ENCODE measurements around the gene DHRS2. TPM values are rescaled to one million over a fixed set of nuclear protein-coding genes. Genes with fewer than 3 reads are reported as not detected.

DHRS2 gene
- total and polyA plus RNA-seq, 2 of the 13 experiments (the other 11 are each of a cell fraction or from before 2014, with no cell fraction given), result 1,621 to 3,021 TPM

DNA sequence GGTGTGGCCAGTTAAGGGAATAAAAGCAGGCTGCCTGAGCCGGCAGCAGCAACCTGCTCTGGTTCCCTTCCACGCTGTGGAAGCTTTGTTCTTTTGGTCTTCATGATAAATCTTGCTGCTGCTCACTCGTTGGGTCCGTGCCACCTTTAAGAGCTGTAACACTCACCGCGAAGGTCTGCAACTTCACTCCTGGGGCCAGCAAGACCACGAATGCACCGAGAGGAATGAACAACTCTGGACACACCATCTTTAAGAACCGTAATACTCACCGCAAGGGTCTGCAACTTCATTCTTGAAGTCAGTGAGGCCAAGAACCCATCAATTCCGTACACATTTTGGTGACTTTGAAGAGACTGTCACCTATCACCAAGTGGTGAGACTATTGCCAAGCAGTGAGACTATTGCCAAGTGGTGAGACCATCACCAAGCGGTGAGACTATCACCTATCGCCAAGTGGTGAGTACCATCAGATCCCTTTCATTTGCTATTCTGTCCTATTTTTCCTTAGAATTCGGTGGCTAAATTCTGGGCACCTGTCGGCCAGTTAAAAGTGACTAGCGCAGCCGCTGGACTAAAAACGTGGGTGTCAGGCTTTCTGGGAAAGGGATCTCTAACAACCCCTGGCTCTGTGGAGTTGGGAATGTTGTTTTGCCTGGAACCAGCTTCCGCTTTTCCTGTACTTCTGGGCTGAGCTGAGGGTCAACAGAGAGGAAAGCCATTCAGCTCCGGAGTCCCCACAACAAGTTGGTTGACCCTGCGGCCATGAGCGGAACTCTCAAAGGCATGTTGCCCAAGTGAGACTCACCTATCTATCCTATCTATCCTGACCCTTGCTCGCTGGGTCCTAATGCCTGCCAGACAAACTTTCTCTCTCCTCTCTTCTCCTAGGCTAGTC lies at the start of gene DHRS2 (continued):
- TF ChIP-seq, protein P1, sequence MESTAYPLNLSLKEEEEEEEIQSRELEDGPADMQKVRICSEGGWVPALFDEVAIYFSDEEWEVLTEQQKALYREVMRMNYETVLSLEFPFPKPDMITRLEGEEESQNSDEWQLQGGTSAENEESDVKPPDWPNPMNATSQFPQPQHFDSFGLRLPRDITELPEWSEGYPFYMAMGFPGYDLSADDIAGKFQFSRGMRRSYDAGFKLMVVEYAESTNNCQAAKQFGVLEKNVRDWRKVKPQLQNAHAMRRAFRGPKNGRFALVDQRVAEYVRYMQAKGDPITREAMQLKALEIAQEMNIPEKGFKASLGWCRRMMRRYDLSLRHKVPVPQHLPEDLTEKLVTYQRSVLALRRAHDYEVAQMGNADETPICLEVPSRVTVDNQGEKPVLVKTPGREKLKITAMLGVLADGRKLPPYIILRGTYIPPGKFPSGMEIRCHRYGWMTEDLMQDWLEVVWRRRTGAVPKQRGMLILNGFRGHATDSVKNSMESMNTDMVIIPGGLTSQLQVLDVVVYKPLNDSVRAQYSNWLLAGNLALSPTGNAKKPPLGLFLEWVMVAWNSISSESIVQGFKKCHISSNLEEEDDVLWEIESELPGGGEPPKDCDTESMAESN (CRISPR knock-in tag; conservative IDR thresholded peaks at IDR 0.05), result peak; percentile 98
- peak; percentile 78; the same call in 1 of the 2 replicates for TF ChIP-seq SIX1 (CRISPR knock-in tag; IDR thresholded peaks at IDR 0.05; ENCODE audit: borderline replicate concordance)
- TF ChIP-seq NFKBIZ (CRISPR knock-in tag; IDR thresholded peaks at IDR 0.05), result peak; percentile 97
- TF ChIP-seq KDM3A (CRISPR knock-in tag; IDR thresholded peaks at IDR 0.05; ENCODE audit: low read depth), result peak; percentile 96
- TF ChIP-seq, protein P2, sequence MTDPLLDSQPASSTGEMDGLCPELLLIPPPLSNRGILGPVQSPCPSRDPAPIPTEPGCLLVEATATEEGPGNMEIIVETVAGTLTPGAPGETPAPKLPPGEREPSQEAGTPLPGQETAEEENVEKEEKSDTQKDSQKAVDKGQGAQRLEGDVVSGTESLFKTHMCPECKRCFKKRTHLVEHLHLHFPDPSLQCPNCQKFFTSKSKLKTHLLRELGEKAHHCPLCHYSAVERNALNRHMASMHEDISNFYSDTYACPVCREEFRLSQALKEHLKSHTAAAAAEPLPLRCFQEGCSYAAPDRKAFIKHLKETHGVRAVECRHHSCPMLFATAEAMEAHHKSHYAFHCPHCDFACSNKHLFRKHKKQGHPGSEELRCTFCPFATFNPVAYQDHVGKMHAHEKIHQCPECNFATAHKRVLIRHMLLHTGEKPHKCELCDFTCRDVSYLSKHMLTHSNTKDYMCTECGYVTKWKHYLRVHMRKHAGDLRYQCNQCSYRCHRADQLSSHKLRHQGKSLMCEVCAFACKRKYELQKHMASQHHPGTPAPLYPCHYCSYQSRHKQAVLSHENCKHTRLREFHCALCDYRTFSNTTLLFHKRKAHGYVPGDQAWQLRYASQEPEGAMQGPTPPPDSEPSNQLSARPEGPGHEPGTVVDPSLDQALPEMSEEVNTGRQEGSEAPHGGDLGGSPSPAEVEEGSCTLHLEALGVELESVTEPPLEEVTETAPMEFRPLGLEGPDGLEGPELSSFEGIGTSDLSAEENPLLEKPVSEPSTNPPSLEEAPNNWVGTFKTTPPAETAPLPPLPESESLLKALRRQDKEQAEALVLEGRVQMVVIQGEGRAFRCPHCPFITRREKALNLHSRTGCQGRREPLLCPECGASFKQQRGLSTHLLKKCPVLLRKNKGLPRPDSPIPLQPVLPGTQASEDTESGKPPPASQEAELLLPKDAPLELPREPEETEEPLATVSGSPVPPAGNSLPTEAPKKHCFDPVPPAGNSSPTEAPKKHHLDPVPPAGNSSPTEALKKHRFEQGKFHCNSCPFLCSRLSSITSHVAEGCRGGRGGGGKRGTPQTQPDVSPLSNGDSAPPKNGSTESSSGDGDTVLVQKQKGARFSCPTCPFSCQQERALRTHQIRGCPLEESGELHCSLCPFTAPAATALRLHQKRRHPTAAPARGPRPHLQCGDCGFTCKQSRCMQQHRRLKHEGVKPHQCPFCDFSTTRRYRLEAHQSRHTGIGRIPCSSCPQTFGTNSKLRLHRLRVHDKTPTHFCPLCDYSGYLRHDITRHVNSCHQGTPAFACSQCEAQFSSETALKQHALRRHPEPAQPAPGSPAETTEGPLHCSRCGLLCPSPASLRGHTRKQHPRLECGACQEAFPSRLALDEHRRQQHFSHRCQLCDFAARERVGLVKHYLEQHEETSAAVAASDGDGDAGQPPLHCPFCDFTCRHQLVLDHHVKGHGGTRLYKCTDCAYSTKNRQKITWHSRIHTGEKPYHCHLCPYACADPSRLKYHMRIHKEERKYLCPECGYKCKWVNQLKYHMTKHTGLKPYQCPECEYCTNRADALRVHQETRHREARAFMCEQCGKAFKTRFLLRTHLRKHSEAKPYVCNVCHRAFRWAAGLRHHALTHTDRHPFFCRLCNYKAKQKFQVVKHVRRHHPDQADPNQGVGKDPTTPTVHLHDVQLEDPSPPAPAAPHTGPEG (CRISPR knock-in tag; IDR thresholded peaks at IDR 0.05), result no peak
- peak; percentile 92 for TF ChIP-seq GZF1 (CRISPR knock-in tag; IDR thresholded peaks at IDR 0.05)
- TF ChIP-seq, protein P3, sequence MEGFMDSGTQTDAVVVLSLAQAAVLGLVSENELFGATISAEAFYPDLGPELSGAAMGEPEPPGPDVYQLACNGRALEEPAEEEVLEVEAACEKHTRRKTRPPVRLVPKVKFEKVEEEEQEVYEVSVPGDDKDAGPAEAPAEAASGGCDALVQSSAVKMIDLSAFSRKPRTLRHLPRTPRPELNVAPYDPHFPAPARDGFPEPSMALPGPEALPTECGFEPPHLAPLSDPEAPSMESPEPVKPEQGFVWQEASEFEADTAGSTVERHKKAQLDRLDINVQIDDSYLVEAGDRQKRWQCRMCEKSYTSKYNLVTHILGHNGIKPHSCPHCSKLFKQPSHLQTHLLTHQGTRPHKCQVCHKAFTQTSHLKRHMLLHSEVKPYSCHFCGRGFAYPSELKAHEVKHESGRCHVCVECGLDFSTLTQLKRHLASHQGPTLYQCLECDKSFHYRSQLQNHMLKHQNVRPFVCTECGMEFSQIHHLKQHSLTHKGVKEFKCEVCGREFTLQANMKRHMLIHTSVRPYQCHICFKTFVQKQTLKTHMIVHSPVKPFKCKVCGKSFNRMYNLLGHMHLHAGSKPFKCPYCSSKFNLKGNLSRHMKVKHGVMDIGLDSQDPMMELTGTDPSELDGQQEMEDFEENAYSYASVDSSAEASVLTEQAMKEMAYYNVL (CRISPR knock-in tag; IDR thresholded peaks at IDR 0.05; ENCODE audit: borderline replicate concordance), result no peak
- TF ChIP-seq, protein P4, sequence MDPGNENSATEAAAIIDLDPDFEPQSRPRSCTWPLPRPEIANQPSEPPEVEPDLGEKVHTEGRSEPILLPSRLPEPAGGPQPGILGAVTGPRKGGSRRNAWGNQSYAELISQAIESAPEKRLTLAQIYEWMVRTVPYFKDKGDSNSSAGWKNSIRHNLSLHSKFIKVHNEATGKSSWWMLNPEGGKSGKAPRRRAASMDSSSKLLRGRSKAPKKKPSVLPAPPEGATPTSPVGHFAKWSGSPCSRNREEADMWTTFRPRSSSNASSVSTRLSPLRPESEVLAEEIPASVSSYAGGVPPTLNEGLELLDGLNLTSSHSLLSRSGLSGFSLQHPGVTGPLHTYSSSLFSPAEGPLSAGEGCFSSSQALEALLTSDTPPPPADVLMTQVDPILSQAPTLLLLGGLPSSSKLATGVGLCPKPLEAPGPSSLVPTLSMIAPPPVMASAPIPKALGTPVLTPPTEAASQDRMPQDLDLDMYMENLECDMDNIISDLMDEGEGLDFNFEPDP (CRISPR knock-in tag; conservative IDR thresholded peaks at IDR 0.05), result peak; percentile 99; the same call in 1 of the 2 replicates
- TF ChIP-seq, protein P5, sequence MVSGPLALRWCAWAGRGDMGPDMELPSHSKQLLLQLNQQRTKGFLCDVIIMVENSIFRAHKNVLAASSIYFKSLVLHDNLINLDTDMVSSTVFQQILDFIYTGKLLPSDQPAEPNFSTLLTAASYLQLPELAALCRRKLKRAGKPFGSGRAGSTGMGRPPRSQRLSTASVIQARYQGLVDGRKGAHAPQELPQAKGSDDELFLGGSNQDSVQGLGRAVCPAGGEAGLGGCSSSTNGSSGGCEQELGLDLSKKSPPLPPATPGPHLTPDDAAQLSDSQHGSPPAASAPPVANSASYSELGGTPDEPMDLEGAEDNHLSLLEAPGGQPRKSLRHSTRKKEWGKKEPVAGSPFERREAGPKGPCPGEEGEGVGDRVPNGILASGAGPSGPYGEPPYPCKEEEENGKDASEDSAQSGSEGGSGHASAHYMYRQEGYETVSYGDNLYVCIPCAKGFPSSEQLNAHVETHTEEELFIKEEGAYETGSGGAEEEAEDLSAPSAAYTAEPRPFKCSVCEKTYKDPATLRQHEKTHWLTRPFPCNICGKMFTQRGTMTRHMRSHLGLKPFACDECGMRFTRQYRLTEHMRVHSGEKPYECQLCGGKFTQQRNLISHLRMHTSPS (CRISPR knock-in tag; IDR thresholded peaks at IDR 0.05; ENCODE audit: low read depth), result no peak; the same call in none of the 2 replicates
- TF ChIP-seq ZNF30 (CRISPR knock-in tag; IDR thresholded peaks at IDR 0.05), result no peak; the same call in 1 of the 2 replicates
- no peak for TF ChIP-seq NR2F6 (IDR thresholded peaks at IDR 0.05)
- TF ChIP-seq NR2F6 (CRISPR knock-in tag; IDR thresholded peaks at IDR 0.05), result peak; percentile 79
- TF ChIP-seq ZFAT (CRISPR knock-in tag; conservative IDR thresholded peaks at IDR 0.05), result no peak
- no peak for TF ChIP-seq XBP1 (CRISPR knock-in tag; IDR thresholded peaks at IDR 0.05)

Data from HepG2 (cell line).